HG03039 (cell line): ENCODE results near the gene GRIK4.

ENCODE experiments used
- ATAC-seq: cut with Tn5 transposase; IDR thresholded peaks from one replicate; pipeline ENCODE4 v1.9.1; 2021; ENCODE audit warnings: mild to moderate bottlenecking, moderate library complexity; ENCODE audit not compliant: unreplicated experiment

The GRIK4 gene

DNA sequence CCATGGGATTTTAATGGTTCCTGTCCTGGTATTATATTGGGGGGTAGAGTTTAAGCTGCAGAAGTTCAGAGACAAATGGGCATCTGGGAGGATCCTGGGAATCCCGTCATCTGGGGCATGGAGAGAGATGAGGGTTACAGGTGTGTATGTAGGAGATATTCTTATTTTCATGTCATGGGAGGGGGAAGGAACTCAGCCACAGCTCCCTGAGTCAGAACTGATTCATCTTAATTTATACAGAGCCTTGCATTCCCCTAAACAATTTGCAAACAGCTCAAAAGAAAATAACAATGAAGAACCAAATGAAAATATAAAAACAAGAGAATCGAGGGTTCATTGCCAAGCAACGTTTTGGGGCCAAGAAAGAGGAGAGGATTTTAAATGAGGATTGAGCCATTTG, 356.4 kb downstream of the GRIK4 start:
- ATAC-seq: no peak

- ATAC-seq: no peak
Observed at GRCh38 chr11:120869097-120869496, 357.5 kb downstream of the GRIK4 start.

- no peak for ATAC-seq
Observed at GRCh38 chr11:120869516-120870011, 358.0 kb downstream of the GRIK4 start.

GRCh38 chr11:120871194-120871593, 359.6 kb downstream of the GRIK4 start:
- ATAC-seq: no peak

DNA sequence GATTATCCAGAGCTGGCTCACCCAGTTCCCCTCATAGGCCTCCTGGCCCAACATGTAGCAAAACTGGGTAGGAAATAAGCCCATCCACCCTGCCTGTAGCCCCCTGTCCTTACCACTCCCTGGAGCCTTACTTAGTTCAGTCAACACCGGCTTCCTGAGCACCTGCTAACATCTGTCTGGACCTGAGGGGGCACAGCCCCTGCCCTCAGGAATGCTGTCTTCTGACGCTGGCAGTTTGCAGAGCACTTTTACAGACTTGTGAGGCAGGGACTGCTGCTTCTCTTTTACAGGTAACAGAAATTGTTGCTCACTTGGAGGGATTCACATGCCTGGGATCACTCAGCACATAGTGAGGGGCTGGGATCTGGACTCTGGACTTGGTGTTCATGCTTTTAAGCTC, 360.4 kb downstream of the GRIK4 start:
- no peak for ATAC-seq

- no peak for ATAC-seq
Observed at GRCh38 chr11:120873966-120874735, 362.6 kb downstream of the GRIK4 start.

DNA sequence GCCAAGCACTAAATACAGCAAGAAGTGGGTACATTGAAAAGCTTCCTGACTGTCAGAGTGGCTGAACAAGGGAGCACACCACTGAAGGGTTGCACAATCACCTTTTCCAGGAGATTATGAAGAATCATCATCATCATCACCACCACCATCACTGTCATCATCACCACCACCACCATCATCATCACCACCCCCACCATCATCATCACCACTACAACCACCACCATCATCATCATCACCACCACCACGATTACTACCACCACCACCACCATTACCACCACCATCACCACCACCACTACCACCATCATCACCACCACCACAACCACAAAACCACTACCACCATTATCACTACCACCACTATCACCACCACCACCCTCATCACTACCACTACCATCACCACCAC, 364.4 kb downstream of the GRIK4 start:
- no peak for ATAC-seq

- no peak for ATAC-seq
Observed at GRCh38 chr11:120877746-120878365, 366.3 kb downstream of the GRIK4 start.

DNA sequence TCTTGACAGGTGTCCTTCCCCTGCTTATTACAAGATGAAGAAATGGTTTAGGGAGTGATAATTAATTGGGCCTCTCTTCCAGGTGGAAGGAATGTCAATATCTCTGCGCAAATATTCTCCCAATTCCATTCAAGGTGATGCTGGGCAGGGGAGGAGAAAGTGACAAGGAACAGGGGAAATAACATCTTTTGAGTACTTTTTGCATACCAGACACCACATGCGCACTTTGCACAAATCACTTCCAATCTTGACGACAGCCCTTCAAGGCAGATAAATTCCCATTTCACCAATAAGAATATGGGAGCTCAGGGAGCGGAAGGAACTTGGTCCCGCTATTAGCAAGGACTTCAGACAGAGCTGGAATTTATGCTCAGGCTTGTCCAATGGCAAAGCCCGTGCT, 367.2 kb downstream of the GRIK4 start:
- no peak for ATAC-seq

DNA sequence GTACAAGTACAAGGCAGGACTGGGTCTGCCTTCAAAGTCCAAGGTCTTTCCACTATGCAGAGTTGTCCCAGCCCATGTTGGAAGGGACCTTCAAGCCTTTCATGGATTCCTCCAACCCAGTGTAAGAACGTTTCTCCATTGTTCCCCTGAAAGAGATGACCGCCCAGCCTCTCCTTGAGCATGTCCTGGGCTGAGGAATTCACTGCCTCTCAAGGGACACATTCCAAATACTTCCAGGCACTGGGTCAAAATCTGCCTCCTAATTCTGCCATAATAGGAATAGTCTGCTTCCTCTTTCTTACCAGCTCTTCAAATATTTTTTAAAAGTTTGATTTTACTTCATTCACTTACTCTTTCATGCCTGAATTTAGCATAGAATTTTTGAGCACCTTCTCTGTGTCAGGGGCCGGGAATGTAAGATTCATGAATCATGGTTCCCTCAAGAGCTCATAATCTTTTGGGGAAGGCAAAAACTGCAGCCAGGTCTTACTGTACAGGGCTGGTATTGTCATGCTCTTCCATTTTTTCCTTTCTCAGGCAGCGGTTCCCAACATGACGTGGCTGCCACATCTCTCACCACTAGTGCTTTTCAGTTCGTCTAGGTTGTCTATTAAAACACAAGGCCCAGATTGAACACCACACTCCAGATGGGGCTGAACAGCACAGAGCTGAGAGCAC, 369.1 kb downstream of the GRIK4 start:
- no peak for ATAC-seq

DNA sequence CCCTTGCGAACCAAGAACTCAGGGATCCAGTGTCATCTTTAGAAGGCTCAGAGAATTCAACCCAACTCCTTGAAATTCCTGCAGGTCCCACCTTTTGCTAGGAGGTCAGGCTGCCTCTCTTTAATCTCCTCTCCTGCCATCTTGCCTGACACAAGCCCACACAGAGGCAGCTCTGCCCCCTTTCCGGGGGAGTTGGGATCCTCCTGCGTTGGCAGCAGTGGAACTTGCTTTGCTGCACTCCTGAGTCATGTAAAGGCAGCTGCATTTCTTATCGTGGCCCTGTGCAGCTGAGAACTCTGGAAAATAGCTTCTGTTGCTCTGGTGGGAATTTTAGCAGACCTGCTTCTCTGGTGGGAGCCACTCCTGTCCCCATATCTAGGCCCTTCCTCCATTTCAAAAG, 370.0 kb downstream of the GRIK4 start:
- no peak for ATAC-seq

GRCh38 chr11:120882175-120882574, 370.6 kb downstream of the GRIK4 start:
- no peak for ATAC-seq

DNA sequence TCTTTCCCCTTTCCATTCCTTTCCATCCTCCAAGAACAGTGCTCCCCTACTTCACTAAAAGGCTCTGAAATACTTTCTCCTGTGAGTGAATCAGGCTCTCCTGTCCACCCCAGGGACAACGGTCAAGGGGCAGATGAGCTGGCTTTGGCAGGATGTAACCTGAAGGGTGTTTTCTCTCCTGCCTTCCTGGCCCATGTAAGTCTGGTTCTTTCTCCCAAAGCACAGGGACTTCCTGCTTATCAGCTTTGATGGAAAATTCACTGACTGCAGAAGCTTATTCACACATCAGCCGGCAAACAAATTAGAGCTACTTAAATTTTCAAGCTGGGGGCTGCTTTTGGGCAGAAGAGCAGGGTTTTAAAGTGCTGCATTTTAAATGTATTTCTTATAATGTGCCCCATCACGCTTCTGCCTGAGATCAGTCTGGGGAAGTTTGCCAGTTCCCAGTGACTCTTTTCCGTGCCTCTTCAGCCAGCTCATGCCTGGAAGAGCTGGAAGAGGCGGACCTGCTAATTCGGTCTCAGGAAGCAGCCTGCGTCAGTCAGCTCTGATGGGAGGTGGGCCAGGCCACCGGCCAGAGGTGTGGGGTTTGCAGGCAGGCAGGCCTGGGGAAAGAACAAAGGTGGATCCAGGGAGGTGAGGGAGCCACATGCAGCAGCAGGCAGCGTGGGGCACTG, 372.0 kb downstream of the GRIK4 start:
- ATAC-seq: no peak

- no peak for ATAC-seq
Observed at GRCh38 chr11:120884154-120885020, 372.8 kb downstream of the GRIK4 start.

DNA sequence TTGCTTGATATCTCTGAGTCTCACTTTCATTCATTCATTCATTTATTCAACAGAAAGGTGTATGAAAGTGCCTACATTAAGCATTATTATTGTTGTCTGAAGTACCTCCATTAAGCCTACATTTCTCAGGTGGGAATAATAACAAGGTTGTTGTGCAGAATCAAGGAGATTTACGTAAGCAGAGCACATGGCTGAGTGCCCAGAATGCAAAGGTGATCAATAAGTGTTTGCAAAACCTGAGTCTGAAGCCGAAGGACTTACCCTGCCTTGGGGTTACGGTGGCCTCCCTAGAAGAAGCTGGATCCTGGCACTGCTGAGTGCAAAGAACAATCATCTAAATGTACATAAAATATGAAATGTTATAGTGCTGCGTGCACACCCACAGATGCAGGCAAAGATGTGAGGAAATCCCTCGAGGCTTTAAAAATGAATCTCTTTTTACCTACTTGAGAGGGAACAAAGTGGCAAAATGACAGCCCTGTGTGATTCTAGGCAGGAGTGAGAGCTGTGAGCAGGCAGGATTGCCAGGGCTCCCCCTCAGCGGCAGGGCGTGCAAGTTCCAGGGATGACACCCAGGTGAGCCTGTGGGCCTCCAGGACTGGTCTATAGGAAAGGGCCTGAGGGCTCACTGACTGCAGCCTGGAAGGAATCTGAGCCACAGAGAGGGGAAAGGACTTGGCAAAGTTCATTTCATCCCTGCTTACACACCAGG, 379.2 kb downstream of the GRIK4 start:
- no peak for ATAC-seq

GRCh38 chr11:120893440-120894201, 382.1 kb downstream of the GRIK4 start:
- peak; percentile 53 for ATAC-seq

DNA sequence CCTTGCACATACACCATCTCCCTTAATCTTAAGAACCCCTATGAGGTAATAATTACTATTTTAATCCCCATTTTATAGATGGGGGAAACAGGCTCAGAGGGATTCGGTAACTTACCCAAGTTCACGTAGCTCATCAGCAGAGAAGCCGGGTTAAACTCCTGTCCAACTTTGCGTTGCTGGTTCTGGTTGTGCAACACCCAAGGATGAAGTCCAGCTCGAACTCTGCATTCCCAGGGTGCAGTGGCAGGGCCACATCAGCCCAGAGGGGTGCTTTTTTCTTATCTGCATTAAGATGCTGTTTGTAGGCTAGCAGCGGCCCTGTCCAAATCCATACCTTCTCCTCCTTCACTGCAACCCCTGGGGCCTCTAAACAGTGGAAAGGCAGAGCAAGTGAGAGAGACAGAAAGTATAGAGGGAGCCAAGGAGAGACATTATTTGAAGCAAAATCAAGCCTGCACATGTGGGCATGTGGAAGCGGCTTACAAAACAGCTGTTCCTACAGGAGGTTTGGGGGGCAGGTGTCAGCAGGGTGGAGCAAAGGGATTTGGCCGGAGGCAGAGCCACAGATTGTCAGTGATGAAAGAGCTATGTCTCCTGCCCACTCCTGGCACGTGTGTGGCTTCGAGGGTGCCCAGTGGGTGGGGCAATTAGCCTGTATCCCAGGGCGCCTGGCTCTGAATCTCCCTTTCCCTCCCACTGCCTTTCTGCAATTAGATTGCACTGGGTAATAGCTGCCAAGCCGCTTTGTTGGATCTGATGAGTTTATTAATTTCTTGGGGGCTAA, 382.8 kb downstream of the GRIK4 start:
- no peak for ATAC-seq

- no peak for ATAC-seq
Observed at GRCh38 chr11:120896687-120897086, 385.1 kb downstream of the GRIK4 start.
